Ureter (tissue), 1 donor: ENCODE measurements around the gene TTC4. TPM values are rescaled to one million over a fixed set of nuclear protein-coding genes. Genes with fewer than 3 reads are reported as not detected.
"Not testable (repeated sequence)": the region's sequence is repeated elsewhere in the genome, so short reads cannot be mapped to it uniquely, and the experiment has no call there.

Experiments used
- DNase-seq: peaks from one replicate; pipeline ENCODE4 v3.0.0-alpha.2; 2020; ENCODE audit warnings: low spot score
- total RNA-seq: library from RNA; stranded (reverse); gene quantifications from one replicate; pipeline ENCODE4 v1.2.4, GENCODE V29; 2023
- donor health status: DM: yes; HTN: yes; CAD: no.

TTC4 gene
- total RNA-seq, 1 donor from 2014 or later, result 24.8 TPM

GRCh38 chr1:54750596-54750995, 34.9 kb downstream of the TTC4 start:
- DNase-seq, result no peak

GRCh38 chr1:54751426-54751825, 35.8 kb downstream of the TTC4 start:
- DNase-seq, result no peak

GRCh38 chr1:54754045-54754444, 38.4 kb downstream of the TTC4 start:
- DNase-seq, result no peak

- DNase-seq, result no peak
These were observed 39.0 kb downstream of the TTC4 start for GRCh38 chr1:54754486-54755285.

- DNase-seq, result no peak
These were observed 42.2 kb downstream of the TTC4 start for GRCh38 chr1:54757833-54758232.

- no peak for DNase-seq
These were observed 43.2 kb downstream of the TTC4 start for GRCh38 chr1:54758678-54759348.

- no peak for DNase-seq
These were observed 48.1 kb downstream of the TTC4 start for GRCh38 chr1:54763816-54764132.

GRCh38 chr1:54764133-54764921, 48.7 kb downstream of the TTC4 start, which contains the start of gene PARS2:
Gene PARS2, minus strand, starts transcription at chr1:54764523. Its CDS starts 5,362 bp downstream, at chr1:54759161.
- DNase-seq, result peak; percentile 96

- no peak for DNase-seq
These were observed 49.4 kb downstream of the TTC4 start for GRCh38 chr1:54764922-54765561.

- DNase-seq, result no peak
These were observed 51.1 kb downstream of the TTC4 start for GRCh38 chr1:54766726-54767125.

GRCh38 chr1:54767526-54767925, 51.9 kb downstream of the TTC4 start:
- DNase-seq, result no peak

- DNase-seq, result no peak
These were observed 52.4 kb downstream of the TTC4 start for GRCh38 chr1:54768093-54768492.

- DNase-seq, result no peak
These were observed 57.3 kb downstream of the TTC4 start for GRCh38 chr1:54772951-54773350.

GRCh38 chr1:54774820-54775498, 59.3 kb downstream of the TTC4 start:
- no peak for DNase-seq

GRCh38 chr1:54775828-54776721, 60.4 kb downstream of the TTC4 start:
- not testable (repeated sequence) for DNase-seq

- no peak for DNase-seq
These were observed 61.4 kb downstream of the TTC4 start for GRCh38 chr1:54777011-54777410.

- no peak for DNase-seq
These were observed 61.8 kb downstream of the TTC4 start for GRCh38 chr1:54777431-54777830.

- DNase-seq, result no peak
These were observed 65.5 kb downstream of the TTC4 start for GRCh38 chr1:54781023-54781723.

- no peak for DNase-seq
These were observed 66.5 kb downstream of the TTC4 start for GRCh38 chr1:54782156-54782555.

GRCh38 chr1:54782588-54782987, 66.9 kb downstream of the TTC4 start:
- DNase-seq, result no peak
